ENCODE measurements around the gene DNAAF2. TPM values are rescaled to one million over a fixed set of nuclear protein-coding genes. Genes with fewer than 3 reads are reported as not detected.

The DNAAF2 gene
- total and polyA plus RNA-seq, 2 of the 13 experiments (the other 11 are each of a cell fraction or from before 2014, with no cell fraction given): 6.1 to 13.6 TPM

DNA sequence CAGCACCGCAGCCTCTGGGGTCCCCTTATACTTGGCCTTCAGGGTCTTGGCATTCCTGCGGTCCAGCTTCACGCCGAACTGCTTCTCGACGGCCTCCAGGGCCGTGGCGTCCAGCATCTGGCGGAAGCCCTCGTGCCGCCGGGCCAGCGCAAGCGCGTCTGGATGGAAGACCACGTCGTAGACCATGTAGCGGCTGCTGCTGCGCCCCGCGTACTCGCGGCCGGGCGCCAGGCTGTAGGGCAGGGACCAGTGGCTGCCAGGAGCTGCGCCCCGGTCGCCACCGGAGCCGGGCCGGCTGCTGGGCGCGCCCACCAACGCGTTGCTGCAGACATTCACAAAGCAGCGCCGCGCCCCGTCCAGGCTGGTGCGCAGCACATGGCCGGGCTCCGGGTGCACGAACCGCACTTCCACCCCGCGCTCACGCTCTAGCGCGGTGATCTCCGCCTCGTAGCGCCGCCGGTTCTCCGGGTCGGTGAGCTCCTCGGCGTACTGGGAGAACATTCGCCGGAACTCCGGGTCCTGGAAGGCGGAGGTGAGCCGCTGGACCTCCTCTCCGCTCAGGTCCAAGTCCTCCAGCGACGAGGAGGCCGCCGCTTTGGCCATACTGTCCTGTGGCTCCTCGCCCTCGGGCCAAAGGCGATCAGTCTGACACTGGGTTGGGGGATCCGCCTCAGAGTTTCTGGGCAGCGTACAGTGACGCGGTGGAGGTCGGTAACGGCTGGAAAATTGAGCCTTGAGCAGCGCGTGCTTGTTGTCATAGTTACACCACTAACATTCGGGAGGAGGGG lies at the start of gene DNAAF2 (continued):
- peak; percentile 31 for TF ChIP-seq MXI1 (IDR thresholded peaks at IDR 0.05; ENCODE audit: borderline replicate concordance, low read depth, low read length)
- TF ChIP-seq, protein P1, sequence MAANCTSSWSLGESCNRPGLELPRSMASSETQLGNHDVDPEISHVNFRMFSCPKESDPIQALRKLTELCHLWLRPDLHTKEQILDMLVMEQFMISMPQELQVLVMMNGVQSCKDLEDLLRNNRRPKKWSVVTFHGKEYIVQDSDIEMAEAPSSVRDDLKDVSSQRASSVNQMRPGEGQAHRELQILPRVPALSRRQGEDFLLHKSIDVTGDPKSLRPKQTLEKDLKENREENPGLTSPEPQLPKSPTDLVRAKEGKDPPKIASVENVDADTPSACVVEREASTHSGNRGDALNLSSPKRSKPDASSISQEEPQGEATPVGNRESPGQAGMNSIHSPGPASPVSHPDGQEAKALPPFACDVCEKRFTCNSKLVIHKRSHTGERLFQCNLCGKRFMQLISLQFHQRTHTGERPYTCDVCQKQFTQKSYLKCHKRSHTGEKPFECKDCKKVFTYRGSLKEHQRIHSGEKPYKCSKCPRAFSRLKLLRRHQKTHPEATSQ (CRISPR knock-in tag; IDR thresholded peaks at IDR 0.05; ENCODE audit: borderline replicate concordance): no peak
- no peak for TF ChIP-seq TAF15 (IDR thresholded peaks at IDR 0.05; ENCODE audit: low read depth, low read length, poor library complexity, severe bottlenecking)
- peak; percentile 92 for TF ChIP-seq HES4 (CRISPR knock-in tag; IDR thresholded peaks at IDR 0.05; ENCODE audit: borderline replicate concordance)
- TF ChIP-seq CHD4 (IDR thresholded peaks at IDR 0.05; ENCODE audit: borderline replicate concordance, low read length): no peak
- no peak for TF ChIP-seq FLYWCH1 (CRISPR knock-in tag; IDR thresholded peaks at IDR 0.05)
- TF ChIP-seq XRCC5 (optimal IDR thresholded peaks at IDR 0.05; ENCODE audit: low read length): no peak
- TF ChIP-seq, protein P2, sequence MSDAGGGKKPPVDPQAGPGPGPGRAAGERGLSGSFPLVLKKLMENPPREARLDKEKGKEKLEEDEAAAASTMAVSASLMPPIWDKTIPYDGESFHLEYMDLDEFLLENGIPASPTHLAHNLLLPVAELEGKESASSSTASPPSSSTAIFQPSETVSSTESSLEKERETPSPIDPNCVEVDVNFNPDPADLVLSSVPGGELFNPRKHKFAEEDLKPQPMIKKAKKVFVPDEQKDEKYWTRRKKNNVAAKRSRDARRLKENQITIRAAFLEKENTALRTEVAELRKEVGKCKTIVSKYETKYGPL (CRISPR knock-in tag; IDR thresholded peaks at IDR 0.05): no peak
- TF ChIP-seq ZNF776 (CRISPR knock-in tag; IDR thresholded peaks at IDR 0.05): no peak; the same call in 1 of the 2 replicates
- TF ChIP-seq TCF7L2 (IDR thresholded peaks at IDR 0.05; ENCODE audit: low read depth, low read length): no peak
- TF ChIP-seq MXD4 (CRISPR knock-in tag; IDR thresholded peaks at IDR 0.05): peak; percentile 42; the same call in 1 of the 2 replicates
- TF ChIP-seq DPF2 (CRISPR knock-in tag; IDR thresholded peaks at IDR 0.05; ENCODE audit: borderline replicate concordance, low read depth): no peak
- TF ChIP-seq, protein P3, sequence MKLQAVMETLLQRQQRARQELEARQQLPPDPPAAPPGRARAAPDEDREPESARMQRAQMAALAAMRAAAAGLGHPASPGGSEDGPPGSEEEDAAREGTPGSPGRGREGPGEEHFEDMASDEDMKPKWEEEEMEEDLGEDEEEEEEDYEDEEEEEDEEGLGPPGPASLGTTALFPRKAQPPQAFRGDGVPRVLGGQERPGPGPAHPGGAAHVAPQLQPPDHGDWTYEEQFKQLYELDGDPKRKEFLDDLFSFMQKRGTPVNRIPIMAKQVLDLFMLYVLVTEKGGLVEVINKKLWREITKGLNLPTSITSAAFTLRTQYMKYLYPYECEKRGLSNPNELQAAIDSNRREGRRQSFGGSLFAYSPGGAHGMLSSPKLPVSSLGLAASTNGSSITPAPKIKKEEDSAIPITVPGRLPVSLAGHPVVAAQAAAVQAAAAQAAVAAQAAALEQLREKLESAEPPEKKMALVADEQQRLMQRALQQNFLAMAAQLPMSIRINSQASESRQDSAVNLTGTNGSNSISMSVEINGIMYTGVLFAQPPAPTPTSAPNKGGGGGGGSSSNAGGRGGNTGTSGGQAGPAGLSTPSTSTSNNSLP (IDR thresholded peaks at IDR 0.05; ENCODE audit: low read depth, low read length): no peak
- TF ChIP-seq ZBTB42 (CRISPR knock-in tag; IDR thresholded peaks at IDR 0.05): 0 out of 2 replicates have a peak, but pooled peaks have one; percentile 14
- TF ChIP-seq HOXD1 (CRISPR knock-in tag; IDR thresholded peaks at IDR 0.05): 0 out of 2 replicates have a peak, but pooled peaks have one; percentile 70
- TF ChIP-seq ZNF552 (CRISPR knock-in tag; IDR thresholded peaks at IDR 0.05; ENCODE audit: borderline replicate concordance): peak; percentile 55
- no peak; the same call in 1 of the 2 replicates for TF ChIP-seq ETV6 (CRISPR knock-in tag; conservative IDR thresholded peaks at IDR 0.05)
- TF ChIP-seq REXO4 (CRISPR knock-in tag; IDR thresholded peaks at IDR 0.05; ENCODE audit: borderline replicate concordance): 0 out of 2 replicates have a peak, but pooled peaks have one; percentile 53
- TF ChIP-seq, protein P4, sequence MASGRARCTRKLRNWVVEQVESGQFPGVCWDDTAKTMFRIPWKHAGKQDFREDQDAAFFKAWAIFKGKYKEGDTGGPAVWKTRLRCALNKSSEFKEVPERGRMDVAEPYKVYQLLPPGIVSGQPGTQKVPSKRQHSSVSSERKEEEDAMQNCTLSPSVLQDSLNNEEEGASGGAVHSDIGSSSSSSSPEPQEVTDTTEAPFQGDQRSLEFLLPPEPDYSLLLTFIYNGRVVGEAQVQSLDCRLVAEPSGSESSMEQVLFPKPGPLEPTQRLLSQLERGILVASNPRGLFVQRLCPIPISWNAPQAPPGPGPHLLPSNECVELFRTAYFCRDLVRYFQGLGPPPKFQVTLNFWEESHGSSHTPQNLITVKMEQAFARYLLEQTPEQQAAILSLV (CRISPR knock-in tag; IDR thresholded peaks at IDR 0.05; ENCODE audit: borderline replicate concordance): peak; percentile 6; the same call in 1 of the 2 replicates
- TF ChIP-seq CCDC6 (CRISPR knock-in tag; IDR thresholded peaks at IDR 0.05): no peak
- no peak for TF ChIP-seq TSC22D2 (CRISPR knock-in tag; IDR thresholded peaks at IDR 0.05; ENCODE audit: borderline replicate concordance)
- no peak for TF ChIP-seq SRF (IDR thresholded peaks at IDR 0.05; ENCODE audit: low read depth, low read length)
- TF ChIP-seq ZNF530 (CRISPR knock-in tag; IDR thresholded peaks at IDR 0.05; ENCODE audit: low read depth): no peak
- TF ChIP-seq SETDB1 (CRISPR knock-in tag; IDR thresholded peaks at IDR 0.05; ENCODE audit: borderline replicate concordance): no peak
- TF ChIP-seq RORA (CRISPR knock-in tag; IDR thresholded peaks at IDR 0.05): no peak
